Calu3 (cell line): ENCODE measurements around the gene SEBOX. TPM values are rescaled to one million over a fixed set of nuclear protein-coding genes. Genes with fewer than 3 reads are reported as not detected.

Source experiments
- BruUV-seq: library from RNA; stranded (reverse); fragments of 400-500 nt; replicated peaks from 2 replicates; lab custom pipeline; 2021; lab: Mats Ljungman, UMichigan
- CTCF ChIA-PET: fragments of 300-600 bp; sonication (Branson Sonifier 250); formaldehyde crosslinking; loops from one replicate; lab custom pipeline; 2022; ENCODE audit warnings: antibody characterized with exemption; lab: Charles Lee
- DNase-seq: peaks from one replicate; pipeline ENCODE4 v3.0.0; 2022
- H3K27ac Mint-ChIP-seq: one replicate; pipeline ENCODE4 v1.8.0; 2022; ENCODE audit warnings: mixed read lengths; ENCODE audit not compliant: unreplicated experiment
- H3K27me3 Mint-ChIP-seq: one replicate; pipeline ENCODE4 v1.8.0; 2022; ENCODE audit warnings: mixed read lengths; ENCODE audit not compliant: unreplicated experiment
- H3K36me3 Mint-ChIP-seq: one replicate; pipeline ENCODE4 v1.8.0; 2022; ENCODE audit warnings: mild to moderate bottlenecking, moderate library complexity, mixed read lengths; ENCODE audit not compliant: insufficient read depth, unreplicated experiment
- H3K4me1 Mint-ChIP-seq: one replicate; pipeline ENCODE4 v1.8.0; 2022; ENCODE audit warnings: mild to moderate bottlenecking, low read depth, mixed read lengths; ENCODE audit not compliant: unreplicated experiment
- H3K4me3 Mint-ChIP-seq: one replicate; pipeline ENCODE4 v1.8.0; 2022; ENCODE audit warnings: mild to moderate bottlenecking, low read depth, moderate library complexity, mixed read lengths; ENCODE audit not compliant: unreplicated experiment
- H3K9me3 Mint-ChIP-seq: one replicate; pipeline ENCODE4 v1.8.0; 2022; ENCODE audit warnings: low read depth, mixed read lengths; ENCODE audit not compliant: unreplicated experiment
- intact Hi-C: fragments of 100-400 bp; cut with micrococcal nuclease; formaldehyde crosslinking; loops from one replicate; pipeline ENCODE4 v1.10.0; 2022; ENCODE audit not compliant: unreplicated experiment
- total RNA-seq: library from RNA; stranded (reverse); gene quantifications from 2 replicates; pipeline ENCODE4 v1.2.3, GENCODE V29; 2022
- TF ChIP-seq, protein P1 (sequence below): fragments of 200-600 bp; IDR thresholded peaks from one replicate; pipeline ENCODE4 v1.8.0; 2022; ENCODE audit warnings: antibody characterized with exemption; ENCODE audit not compliant: unreplicated experiment

SEBOX gene
- total RNA-seq, 1 experiment from 2014 or later: not detected

DNA sequence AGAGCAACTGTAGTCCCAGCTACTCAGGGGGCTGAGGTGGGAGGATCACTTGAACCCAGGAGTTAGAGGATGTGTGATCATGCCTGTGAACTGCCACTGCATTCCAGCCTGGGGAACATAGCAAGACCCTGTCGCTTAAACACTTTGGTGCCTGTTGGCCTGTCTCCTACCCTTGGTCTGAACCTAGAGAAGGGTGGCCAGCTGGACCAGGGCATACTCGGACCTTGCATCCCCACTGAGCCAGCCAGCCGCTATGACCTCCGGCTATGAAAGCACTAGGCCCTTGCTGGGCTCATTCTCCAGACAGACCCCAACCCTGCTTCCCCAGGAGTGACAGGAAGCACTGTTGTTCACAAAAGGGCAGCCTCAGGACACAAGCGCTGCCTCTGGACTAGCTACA, 34.3 kb downstream of the SEBOX start:
- BruUV-seq: no TSS peak
- TF ChIP-seq, protein P1, sequence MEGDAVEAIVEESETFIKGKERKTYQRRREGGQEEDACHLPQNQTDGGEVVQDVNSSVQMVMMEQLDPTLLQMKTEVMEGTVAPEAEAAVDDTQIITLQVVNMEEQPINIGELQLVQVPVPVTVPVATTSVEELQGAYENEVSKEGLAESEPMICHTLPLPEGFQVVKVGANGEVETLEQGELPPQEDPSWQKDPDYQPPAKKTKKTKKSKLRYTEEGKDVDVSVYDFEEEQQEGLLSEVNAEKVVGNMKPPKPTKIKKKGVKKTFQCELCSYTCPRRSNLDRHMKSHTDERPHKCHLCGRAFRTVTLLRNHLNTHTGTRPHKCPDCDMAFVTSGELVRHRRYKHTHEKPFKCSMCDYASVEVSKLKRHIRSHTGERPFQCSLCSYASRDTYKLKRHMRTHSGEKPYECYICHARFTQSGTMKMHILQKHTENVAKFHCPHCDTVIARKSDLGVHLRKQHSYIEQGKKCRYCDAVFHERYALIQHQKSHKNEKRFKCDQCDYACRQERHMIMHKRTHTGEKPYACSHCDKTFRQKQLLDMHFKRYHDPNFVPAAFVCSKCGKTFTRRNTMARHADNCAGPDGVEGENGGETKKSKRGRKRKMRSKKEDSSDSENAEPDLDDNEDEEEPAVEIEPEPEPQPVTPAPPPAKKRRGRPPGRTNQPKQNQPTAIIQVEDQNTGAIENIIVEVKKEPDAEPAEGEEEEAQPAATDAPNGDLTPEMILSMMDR: no peak
- DNase-seq: no peak
- H3K4me3 Mint-ChIP-seq: no peak overlapping the region
- H3K27ac Mint-ChIP-seq: no peak overlapping the region
- intact Hi-C loops: no loop called here
- H3K36me3 Mint-ChIP-seq: peaks cover 65% of the 10 kb centered on the region
- H3K4me1 Mint-ChIP-seq: peaks cover 34% of the 10 kb centered on the region
- H3K27me3 Mint-ChIP-seq: no peaks in the 10 kb centered on the region
- CTCF ChIA-PET: no interaction called here
- H3K9me3 Mint-ChIP-seq: no peaks in the 10 kb centered on the region

DNA sequence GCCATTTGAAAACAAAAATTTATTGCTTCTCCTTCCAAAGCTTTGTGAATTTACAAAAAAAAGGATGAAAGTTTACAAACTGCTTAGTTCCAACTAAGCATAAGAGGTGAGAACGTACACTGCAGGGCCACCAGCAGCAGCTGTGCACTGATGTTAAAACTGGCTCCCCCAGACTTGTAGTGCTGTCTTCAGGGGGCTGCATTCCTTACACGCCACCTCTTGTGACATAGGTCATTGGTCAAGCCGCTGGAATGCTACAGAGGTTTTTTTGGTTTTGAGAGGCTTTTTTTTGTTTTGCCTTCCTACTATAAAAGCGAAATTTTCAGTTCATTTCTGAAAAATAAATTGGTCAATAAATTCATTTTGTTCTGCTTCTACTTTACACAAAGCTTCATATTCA, 36.7 kb downstream of the SEBOX start:
- no peak overlapping the region for H3K27ac Mint-ChIP-seq
- no peaks in the 10 kb centered on the region for H3K9me3 Mint-ChIP-seq
- CTCF ChIA-PET: no interaction called here
- peaks cover 34% of the 10 kb centered on the region for H3K4me1 Mint-ChIP-seq
- no peaks in the 10 kb centered on the region for H3K27me3 Mint-ChIP-seq
- peaks cover 59% of the 10 kb centered on the region for H3K36me3 Mint-ChIP-seq
- intact Hi-C loops: loop anchor here (5.0 to 10.0 kb wide), 2 partner anchors 71 to 274 kb away; no protein-coding TSS in a partner anchor
- no TSS peak for BruUV-seq
- DNase-seq: no peak
- TF ChIP-seq, protein P1: no peak
- no peak overlapping the region for H3K4me3 Mint-ChIP-seq

DNA sequence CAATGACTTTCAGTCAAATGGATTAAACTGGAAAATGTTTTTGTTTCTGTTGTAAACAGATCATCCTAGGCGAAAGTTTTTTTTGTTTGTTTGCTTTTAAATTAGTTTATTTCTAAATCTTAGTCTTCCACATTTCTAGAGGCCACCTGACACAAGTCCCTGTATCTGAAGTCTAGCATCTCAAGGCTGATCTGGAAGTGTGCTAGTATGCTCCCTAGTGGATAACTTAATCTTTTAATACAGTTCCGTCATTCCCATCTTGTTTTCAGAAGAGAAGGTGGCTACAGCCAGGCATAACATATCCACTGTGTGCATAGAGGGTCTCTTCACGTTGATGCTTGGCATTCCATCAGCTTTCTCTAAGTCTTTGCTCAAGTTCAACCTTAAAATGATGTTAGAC, 37.3 kb downstream of the SEBOX start:
- Mint-ChIP-seq H3K36me3 (peaks cover 59% of the 10 kb centered on the region), H3K27ac (no peak overlapping the region), H3K27me3 (no peaks in the 10 kb centered on the region), H3K9me3 (no peaks in the 10 kb centered on the region), H3K4me3 (no peak overlapping the region), H3K4me1 (peaks cover 41% of the 10 kb centered on the region)
- no TSS peak for BruUV-seq
- DNase-seq: no peak
- CTCF ChIA-PET: no interaction called here
- intact Hi-C loops: loop anchor here (5.0 to 10.0 kb wide), 2 partner anchors 70 to 273 kb away; no protein-coding TSS in a partner anchor
- TF ChIP-seq, protein P1: no peak

DNA sequence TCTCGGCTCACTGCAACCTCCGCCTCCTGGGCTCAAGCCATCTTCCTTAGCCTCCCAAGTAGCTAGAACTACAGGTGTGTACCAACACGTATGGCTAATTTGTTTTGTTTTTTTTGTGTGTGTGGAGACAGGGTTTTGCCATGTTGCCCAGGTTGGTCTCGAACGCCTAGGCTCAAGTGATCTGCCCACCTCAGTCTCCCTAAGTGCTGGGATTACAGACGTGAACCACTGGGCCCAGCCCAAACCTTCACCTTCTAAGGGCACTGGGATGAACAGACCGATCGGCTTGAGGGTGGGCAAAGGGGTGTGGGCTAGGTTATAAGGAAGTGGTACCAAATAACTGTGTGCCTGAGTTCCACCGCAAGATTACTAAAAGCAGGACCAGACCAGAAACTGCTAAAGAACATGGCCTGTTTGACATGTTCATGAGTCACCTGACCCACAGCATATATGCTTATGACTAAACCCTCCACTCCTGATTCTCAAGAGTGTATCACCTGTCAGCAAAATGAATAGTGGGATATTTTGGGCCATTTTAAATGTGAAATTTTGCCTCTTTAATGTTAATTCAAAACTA, 37.9 kb downstream of the SEBOX start:
- H3K4me3 Mint-ChIP-seq: peak overlapping the region; percentile 43
- no peak for DNase-seq
- intact Hi-C loops: loop anchor here (5.0 to 10.0 kb wide), 2 partner anchors 70 to 272 kb away; no protein-coding TSS in a partner anchor
- TSS peak; percentile 32 for BruUV-seq
- H3K27me3 Mint-ChIP-seq: no peaks in the 10 kb centered on the region
- H3K9me3 Mint-ChIP-seq: no peaks in the 10 kb centered on the region
- CTCF ChIA-PET: no interaction called here
- no peak overlapping the region for H3K27ac Mint-ChIP-seq
- TF ChIP-seq, protein P1: no peak
- peaks cover 59% of the 10 kb centered on the region for H3K36me3 Mint-ChIP-seq
- H3K4me1 Mint-ChIP-seq: peaks cover 41% of the 10 kb centered on the region
